Stimulated activated memory B cell treated with anti-CD40 and anti-IgM and Interleukin-4, amounts not matched to agents 10 μg/mL and 1 μg/mL and 100 μg/mL, for 72 hours (primary cell): ENCODE results near the gene AKAP11.
"Not testable (repeated sequence)": the region's sequence is repeated elsewhere in the genome, so short reads cannot be mapped to it uniquely, and the experiment has no call there.

Experiments used
- ATAC-seq: fragments of 150-1000 bp; cut with Tn5 transposase; 2 replicates; pipeline ENCODE4 v1.10.0; 2021
- H3K27ac Mint-ChIP-seq: one replicate; pipeline ENCODE4 v1.8.0; 2022; ENCODE audit warnings: mild to moderate bottlenecking, mixed read lengths
- H3K27me3 Mint-ChIP-seq: one replicate; pipeline ENCODE4 v1.8.0; 2022; ENCODE audit warnings: mixed read lengths
- H3K36me3 Mint-ChIP-seq: one replicate; pipeline ENCODE4 v1.8.0; 2022; ENCODE audit warnings: mixed read lengths
- H3K4me1 Mint-ChIP-seq: one replicate; pipeline ENCODE4 v1.8.0; 2022; ENCODE audit warnings: mixed read lengths
- H3K4me3 Mint-ChIP-seq: one replicate; pipeline ENCODE4 v1.8.0; 2022; ENCODE audit warnings: mild to moderate bottlenecking, moderate library complexity, mixed read lengths
- H3K9me3 Mint-ChIP-seq: one replicate; pipeline ENCODE4 v1.8.0; 2022; ENCODE audit warnings: mixed read lengths

Gene AKAP11, protein sequence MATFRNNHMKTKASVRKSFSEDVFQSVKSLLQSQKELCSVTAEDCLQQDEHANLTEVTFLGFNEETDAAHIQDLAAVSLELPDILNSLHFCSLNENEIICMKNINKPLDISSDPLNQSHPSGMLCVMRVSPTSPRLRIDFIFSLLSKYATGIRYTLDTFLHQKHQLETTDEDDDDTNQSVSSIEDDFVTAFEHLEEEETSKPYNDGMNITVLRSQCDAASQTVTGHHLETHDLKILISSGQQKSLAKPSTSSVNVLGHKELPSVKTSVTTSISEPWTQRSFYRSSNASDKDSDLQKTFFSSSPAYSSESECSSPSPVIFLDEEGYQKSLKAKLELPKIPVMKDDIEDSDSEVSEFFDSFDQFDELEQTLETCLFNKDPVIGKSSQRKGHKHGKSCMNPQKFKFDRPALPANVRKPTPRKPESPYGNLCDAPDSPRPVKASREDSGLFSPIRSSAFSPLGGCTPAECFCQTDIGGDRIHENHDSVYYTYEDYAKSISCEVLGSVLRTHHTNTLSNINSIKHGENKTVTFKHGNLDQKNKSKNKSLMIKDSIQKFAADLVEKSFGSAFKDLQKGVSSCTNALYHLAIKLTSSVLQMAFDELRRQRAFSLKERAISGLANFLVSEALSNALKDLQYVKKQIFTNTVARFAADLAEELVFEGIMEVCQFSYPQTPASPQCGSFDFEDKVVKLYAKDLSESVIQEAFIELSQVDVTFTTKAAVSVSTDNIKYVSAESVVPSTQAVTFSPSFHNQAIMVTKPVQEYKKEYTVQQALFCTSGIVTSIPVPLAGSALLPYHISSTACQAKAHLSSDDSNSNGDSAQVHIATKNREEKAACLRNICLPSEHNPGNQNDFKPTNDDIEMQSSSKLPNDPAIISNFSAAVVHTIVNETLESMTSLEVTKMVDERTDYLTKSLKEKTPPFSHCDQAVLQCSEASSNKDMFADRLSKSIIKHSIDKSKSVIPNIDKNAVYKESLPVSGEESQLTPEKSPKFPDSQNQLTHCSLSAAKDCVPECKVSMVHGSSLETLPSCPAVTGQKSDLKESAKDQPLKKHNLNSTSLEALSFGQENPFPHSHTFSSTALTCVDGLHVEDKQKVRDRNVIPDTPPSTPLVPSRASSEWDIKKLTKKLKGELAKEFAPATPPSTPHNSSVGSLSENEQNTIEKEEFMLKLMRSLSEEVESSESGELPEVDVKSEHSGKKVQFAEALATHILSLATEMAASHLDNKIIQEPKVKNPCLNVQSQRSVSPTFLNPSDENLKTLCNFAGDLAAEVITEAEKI (N-terminal part only)

DNA sequence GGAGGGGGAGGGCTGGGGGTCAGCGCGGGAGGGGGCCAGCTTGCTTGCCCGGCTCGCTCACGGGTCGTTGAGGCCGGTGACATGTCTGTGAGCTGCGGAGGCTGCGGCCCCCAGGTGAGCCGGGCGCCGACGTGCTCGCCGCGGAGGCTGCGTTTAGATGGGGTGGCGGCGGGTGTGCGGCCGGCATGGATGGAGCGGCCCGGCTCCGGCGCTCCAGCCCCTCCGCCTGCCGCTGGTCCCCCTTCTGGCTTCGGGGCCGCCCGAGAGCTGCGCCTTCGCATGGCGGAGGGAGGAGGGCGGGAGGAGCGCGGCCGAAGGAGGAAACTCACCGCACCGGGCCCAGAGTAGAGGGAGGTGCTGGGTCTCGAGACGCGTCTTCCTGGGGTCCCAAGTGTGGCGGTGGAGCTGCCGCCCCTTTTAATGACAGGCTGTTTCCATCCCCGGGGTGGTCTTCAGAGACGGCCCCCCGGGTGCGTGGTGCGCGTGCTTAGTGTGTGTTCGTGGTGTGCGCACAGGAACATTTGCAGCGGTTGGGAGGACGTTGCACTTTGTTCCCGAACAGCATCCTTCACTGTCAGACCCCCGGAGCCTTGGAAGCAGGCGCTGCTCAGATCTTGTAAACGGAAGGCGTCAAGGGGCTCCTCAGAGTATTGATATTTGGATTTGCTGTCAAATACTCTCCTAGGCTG is at the start of gene AKAP11:
AKAP11 (plus strand) TSS at position 38 of the 689 bp plus-strand sequence. CDS start 14,197 bp downstream, outside the sequence.
- ATAC-seq: peak; percentile 58
- no peaks in the 10 kb centered on the region for H3K27me3 Mint-ChIP-seq

DNA sequence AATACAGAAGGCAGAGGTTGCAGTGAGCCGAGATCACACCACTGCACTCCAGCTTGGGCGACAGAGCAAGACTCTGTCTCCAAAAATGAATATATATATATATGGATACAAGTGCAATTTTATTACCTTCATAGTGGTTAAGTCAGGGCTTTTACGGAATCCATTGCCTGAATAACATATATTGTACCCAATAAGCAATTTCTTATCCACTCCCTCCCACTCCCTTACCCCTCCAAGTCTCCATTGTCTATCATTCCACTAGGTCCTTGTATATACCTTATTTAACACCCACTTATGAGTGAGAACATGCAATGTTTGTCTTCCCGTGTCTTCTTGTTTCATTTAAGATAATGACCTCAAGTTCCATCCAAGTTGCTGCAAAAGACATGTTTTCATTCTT is 48.3 kb upstream of the AKAP11 start:
- H3K36me3 Mint-ChIP-seq: peaks cover 4% of the 10 kb centered on the region
- no peak for ATAC-seq
- H3K4me1 Mint-ChIP-seq: peaks cover 6% of the 10 kb centered on the region

More for the DNA sequence above, at the start of gene AKAP11:
- H3K36me3 Mint-ChIP-seq: peaks cover 10% of the 10 kb centered on the region
- H3K4me1 Mint-ChIP-seq: peaks cover 59% of the 10 kb centered on the region
- H3K27ac Mint-ChIP-seq: peak within 1 kb of the TSS; percentile 100
- H3K4me3 Mint-ChIP-seq: peak within 1 kb of the TSS; percentile 97
- H3K9me3 Mint-ChIP-seq: no peaks in the 10 kb centered on the region

DNA sequence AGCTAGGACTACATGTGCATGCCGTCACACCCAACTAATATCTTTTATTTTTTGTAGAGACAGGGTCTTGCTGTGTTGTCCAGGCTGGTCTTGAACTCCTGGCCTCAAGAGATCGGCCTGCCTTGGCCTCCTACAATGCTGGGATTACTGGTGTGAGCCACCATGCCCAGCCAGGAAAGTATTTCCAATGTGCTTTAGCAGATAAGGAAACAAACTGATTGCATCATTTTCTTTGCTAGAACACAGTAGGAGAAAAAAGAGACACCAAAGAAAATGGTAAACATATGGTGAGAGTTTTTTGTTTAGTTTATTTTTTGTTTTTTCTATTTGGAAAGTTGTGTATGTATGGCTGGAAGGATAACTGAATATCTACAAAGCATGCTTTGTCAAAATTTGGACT is 46.9 kb upstream of the AKAP11 start:
- Mint-ChIP-seq H3K4me3 (no peak overlapping the region), H3K27me3 (no peaks in the 10 kb centered on the region), H3K4me1 (peaks cover 10% of the 10 kb centered on the region), H3K9me3 (no peaks in the 10 kb centered on the region), H3K27ac (no peak overlapping the region), H3K36me3 (peaks cover 4% of the 10 kb centered on the region)
- ATAC-seq: no peak

More for the DNA sequence above, 48.3 kb upstream of the AKAP11 start:
- Mint-ChIP-seq H3K9me3 (no peaks in the 10 kb centered on the region), H3K27ac (no peak overlapping the region), H3K4me3 (no peak overlapping the region), H3K27me3 (no peaks in the 10 kb centered on the region)

DNA sequence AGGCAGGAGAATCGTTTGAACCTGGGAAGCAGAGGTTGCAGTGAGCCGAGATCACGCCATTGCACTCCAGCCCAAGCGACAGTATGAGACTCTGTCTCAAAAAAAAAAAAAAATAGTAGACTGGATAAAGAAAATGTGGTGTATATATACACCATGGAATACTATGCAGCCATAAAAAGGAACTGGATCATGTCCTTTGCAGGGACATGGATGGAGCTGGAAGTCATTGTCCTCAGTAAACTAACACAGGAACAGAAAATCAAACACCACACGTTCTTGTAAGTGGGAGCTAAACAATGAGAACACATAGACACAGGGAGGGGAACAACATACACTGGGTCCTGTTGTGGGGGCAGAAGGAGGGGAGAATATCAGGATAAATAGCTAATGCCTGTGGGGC is 45.2 kb upstream of the AKAP11 start:
- H3K4me3 Mint-ChIP-seq, ATAC-seq, H3K4me1 Mint-ChIP-seq, H3K9me3 Mint-ChIP-seq, H3K27ac Mint-ChIP-seq, H3K27me3 Mint-ChIP-seq, H3K36me3 Mint-ChIP-seq: not testable (repeated sequence)

DNA sequence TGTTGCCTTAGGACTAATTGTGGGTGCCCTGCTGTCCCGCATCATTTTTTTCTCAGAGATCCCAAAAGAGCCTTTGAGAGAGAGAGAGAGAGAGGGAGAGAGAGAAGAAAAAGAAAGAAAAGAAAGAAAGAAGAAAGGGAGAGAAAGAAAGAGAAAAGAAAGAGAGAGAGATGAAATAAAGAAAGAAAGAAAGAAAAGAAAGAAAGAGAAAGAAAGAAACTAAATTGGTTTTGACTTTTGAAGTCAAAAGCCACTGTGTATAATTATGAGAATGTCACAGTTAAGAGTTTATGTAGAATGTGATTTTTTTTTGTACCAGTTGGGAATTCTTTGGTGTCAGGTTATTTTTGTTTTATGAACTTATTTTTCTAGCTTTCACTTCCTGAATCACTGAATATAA is 43.4 kb upstream of the AKAP11 start:
- Mint-ChIP-seq H3K4me1 (peaks cover 10% of the 10 kb centered on the region), H3K9me3 (no peaks in the 10 kb centered on the region), H3K36me3 (peaks cover 4% of the 10 kb centered on the region), H3K4me3 (no peak overlapping the region), H3K27ac (no peak overlapping the region), H3K27me3 (no peaks in the 10 kb centered on the region)
- no peak for ATAC-seq

DNA sequence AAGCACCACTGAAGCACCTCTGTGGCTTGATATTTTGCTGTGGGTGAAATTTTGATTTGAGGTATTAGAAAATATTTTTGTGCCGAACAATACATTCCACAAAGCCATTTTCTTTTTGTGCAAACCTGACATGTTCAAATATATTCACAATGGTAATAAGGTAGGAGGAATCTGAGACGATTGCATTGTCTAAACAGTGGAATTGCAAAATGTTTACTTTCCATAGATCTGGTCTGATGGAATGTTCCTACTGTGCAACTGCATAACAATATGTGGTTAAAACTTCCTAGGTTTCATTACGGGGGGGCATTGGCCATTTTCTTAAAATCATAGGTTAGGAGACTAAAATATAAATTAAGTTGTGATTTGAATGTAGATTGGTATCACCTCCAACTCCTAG is 42.7 kb upstream of the AKAP11 start:
- Mint-ChIP-seq H3K4me3 (no peak overlapping the region), H3K36me3 (peaks cover 4% of the 10 kb centered on the region), H3K9me3 (no peaks in the 10 kb centered on the region), H3K4me1 (peaks cover 10% of the 10 kb centered on the region), H3K27ac (no peak overlapping the region), H3K27me3 (no peaks in the 10 kb centered on the region)
- no peak for ATAC-seq

DNA sequence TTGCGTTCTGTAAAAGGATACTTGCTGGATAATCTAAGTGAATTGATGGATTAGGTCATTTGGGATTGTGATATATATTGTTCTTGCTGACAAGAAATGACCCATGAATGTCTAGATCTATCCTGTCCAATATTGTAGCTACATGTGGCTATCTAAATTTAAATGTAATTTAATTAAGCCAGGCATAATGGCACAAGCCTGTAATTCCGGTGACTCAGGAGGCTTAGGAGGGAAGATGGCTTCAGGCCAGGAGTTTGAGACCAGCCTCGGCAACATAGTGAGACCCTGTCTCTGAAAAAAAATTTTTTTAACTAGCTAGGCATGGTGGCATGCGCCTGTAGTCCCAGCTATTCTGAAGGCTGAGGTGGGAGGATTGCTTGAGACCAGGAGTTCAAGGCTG is 39.3 kb upstream of the AKAP11 start:
- Mint-ChIP-seq H3K4me3 (no peak overlapping the region), H3K27ac (no peak overlapping the region), H3K4me1 (peaks cover 10% of the 10 kb centered on the region)

DNA sequence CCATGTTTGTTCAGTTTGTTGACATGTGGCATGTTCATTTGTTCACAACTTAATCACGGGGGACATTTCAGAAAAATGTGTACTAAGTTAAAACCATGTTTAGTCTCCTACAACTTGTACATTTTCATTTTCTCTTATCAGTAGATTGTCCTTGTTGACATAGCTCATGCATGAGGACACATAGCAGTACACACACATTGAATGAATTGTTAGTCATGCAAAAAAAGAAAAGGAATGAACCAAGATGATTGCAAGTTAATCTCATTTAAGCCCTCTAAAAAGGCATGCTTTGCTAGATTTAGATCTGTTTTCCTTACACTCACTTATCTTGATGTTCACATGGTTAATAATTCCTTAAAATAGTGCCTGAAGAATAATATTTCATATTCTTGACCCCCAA is 38.2 kb upstream of the AKAP11 start:
- H3K4me3 Mint-ChIP-seq: no peak overlapping the region
- H3K27ac Mint-ChIP-seq: no peak overlapping the region
- H3K4me1 Mint-ChIP-seq: peaks cover 3% of the 10 kb centered on the region
- ATAC-seq: no peak
- no peaks in the 10 kb centered on the region for H3K9me3 Mint-ChIP-seq
- H3K36me3 Mint-ChIP-seq: no peaks in the 10 kb centered on the region
- H3K27me3 Mint-ChIP-seq: no peaks in the 10 kb centered on the region

More for the DNA sequence above, 39.3 kb upstream of the AKAP11 start:
- ATAC-seq: no peak
- H3K36me3 Mint-ChIP-seq: no peaks in the 10 kb centered on the region
- H3K27me3 Mint-ChIP-seq: no peaks in the 10 kb centered on the region
- H3K9me3 Mint-ChIP-seq: no peaks in the 10 kb centered on the region

DNA sequence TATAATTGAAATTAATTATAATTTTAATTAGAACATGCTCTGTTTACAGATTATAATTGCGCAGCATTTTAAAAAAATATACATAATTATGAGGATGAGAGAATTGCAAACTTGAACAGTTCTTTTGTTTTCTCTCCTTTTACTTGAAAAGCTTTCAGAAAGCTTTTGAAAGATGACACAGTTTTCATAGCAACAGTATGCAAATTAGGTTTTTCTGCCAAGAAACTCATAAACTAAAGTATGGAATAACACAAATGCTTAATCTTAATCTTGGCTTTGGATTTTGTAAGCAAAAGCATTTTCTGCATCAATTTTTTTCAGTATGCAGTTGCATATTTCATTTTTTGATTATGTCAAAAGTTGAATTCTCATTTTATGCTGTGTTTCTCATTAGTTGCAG is 32.8 kb upstream of the AKAP11 start:
- ATAC-seq: no peak
- Mint-ChIP-seq H3K4me1 (no peaks in the 10 kb centered on the region), H3K27ac (no peak overlapping the region), H3K36me3 (no peaks in the 10 kb centered on the region), H3K27me3 (no peaks in the 10 kb centered on the region), H3K4me3 (no peak overlapping the region), H3K9me3 (no peaks in the 10 kb centered on the region)

DNA sequence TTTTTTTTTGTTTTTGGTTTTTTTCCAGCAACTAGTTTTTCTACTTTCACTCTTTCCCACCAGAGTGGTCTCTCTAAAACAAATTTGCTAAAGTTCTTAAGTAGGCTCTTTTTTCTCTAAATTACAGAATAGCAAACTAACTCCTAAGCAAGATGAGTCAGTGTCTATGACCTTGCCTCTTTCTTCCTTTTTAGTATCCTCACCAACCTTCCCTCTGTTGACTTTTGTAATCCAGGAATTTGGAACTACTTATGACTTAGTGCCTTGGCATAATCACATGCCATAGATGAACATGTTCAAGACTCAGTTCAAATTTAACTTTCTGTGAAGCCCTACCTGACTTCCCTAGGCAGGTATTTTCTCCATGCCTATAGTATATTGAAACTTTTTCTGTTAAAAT is 32.3 kb upstream of the AKAP11 start:
- no peak overlapping the region for H3K4me3 Mint-ChIP-seq
- no peaks in the 10 kb centered on the region for H3K36me3 Mint-ChIP-seq
- ATAC-seq: no peak
- H3K9me3 Mint-ChIP-seq: no peaks in the 10 kb centered on the region
- H3K4me1 Mint-ChIP-seq: no peaks in the 10 kb centered on the region
- no peaks in the 10 kb centered on the region for H3K27me3 Mint-ChIP-seq
- H3K27ac Mint-ChIP-seq: no peak overlapping the region

DNA sequence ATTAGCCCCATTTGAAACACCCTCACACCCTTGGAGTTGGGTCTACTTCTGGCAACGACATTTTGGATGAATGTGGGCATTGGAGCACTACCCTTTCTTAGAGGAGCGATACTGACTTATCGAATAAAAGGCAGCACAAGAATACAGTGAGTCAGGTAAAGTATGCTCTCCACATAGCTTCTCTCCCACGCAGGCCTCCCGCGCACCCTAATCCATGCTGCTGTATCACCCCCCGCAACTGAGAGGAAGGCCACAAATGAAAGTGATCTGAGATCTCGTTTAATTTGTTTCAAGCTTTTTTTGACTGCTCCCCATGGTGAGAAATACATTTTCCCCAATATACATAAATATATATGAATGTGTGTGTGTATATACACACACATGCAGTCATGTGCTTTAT is 25.4 kb upstream of the AKAP11 start:
- Mint-ChIP-seq H3K4me3 (no peak overlapping the region), H3K27ac (no peak overlapping the region), H3K9me3 (no peaks in the 10 kb centered on the region), H3K27me3 (no peaks in the 10 kb centered on the region), H3K36me3 (no peaks in the 10 kb centered on the region), H3K4me1 (no peaks in the 10 kb centered on the region)
- ATAC-seq: no peak

DNA sequence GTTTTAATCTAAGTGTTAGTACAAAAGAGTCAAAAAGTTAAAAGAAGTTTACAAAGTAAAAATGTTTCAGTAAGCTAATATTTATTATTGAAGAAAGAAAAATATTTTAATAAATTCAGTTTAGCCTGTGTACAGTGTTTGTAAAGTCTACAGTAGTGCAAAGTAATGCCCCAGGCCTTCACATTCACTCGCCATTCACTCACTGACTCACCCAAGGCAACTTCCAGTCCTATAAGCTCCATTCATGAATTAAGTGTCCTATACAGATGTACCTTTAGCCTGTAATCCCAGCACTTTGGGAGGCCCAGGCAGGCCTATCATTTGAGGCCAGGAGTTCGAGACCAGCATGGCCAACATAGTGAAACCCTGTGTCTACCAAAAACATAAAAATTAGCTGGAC is 24.1 kb upstream of the AKAP11 start:
- ATAC-seq: no peak
- no peaks in the 10 kb centered on the region for H3K36me3 Mint-ChIP-seq
- H3K9me3 Mint-ChIP-seq: no peaks in the 10 kb centered on the region
- H3K4me1 Mint-ChIP-seq: no peaks in the 10 kb centered on the region
- no peaks in the 10 kb centered on the region for H3K27me3 Mint-ChIP-seq
- no peak overlapping the region for H3K27ac Mint-ChIP-seq
- H3K4me3 Mint-ChIP-seq: no peak overlapping the region

DNA sequence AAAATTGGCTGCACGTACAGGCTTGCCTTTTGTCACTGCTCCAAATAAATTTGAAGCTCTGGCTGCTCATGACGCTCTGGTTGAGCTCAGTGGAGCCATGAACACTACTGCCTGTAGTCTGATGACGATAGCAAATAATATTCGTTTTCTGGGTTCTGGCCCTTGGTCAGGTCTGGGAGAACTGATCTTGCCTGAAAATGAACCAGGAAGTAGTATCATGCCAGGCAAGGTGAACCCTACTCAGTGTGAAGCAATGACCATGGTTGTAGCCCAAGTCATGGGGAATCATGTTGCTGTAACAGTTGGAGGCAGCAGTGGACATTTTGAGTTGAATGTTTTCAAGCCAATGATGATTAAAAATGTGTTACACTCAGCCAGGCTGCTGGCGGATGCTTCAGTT is 16.1 kb upstream of the AKAP11 start:
- ATAC-seq: no peak
- peaks cover 6% of the 10 kb centered on the region for H3K36me3 Mint-ChIP-seq
- H3K27ac Mint-ChIP-seq: no peak overlapping the region
- H3K27me3 Mint-ChIP-seq: no peaks in the 10 kb centered on the region
- no peaks in the 10 kb centered on the region for H3K9me3 Mint-ChIP-seq
- H3K4me3 Mint-ChIP-seq: no peak overlapping the region
- no peaks in the 10 kb centered on the region for H3K4me1 Mint-ChIP-seq

DNA sequence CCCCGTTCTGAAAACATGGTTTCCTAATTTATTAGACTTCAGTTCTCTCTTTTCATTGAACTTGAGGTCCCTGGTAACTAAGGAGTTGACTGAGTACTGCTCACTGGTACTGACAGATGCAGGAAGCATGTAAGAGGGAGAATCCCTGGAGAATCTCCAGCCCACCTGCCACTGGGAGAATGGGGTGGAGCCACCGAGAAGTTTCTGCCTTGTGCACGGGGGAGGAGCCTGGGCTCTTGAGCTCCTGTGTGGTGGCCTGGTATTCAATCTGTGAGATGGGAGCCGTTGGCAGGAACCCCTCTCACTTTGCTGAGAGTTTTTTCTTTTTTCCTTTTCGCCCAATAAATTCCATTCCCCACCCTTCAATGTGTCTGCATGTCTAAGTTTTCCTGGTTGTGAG is 13.2 kb upstream of the AKAP11 start:
- H3K9me3 Mint-ChIP-seq: no peaks in the 10 kb centered on the region
- ATAC-seq: no peak
- no peak overlapping the region for H3K4me3 Mint-ChIP-seq
- no peaks in the 10 kb centered on the region for H3K27me3 Mint-ChIP-seq
- H3K4me1 Mint-ChIP-seq: no peaks in the 10 kb centered on the region
- H3K27ac Mint-ChIP-seq: no peak overlapping the region
- peaks cover 6% of the 10 kb centered on the region for H3K36me3 Mint-ChIP-seq

DNA sequence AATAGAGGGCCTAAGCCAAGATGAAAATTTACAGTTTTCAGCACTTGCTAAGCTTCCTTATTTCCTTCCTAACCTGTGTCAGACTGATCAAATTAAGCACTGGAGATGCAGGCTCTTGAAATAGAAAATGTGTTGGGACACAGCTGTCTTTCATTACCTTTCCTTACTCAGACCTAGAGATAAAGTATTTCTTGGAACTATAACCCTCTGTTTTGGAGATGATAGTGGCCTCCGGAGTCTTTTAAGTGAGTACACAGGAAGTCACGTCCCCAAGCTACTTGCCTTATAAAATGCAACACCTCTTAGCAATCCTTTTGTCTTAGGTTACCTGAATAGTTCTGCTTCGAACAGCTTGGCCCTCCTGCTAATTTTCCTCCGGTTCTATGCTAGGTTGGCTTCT is 12.4 kb upstream of the AKAP11 start:
- H3K27ac Mint-ChIP-seq: no peak overlapping the region
- no peaks in the 10 kb centered on the region for H3K4me1 Mint-ChIP-seq
- no peak overlapping the region for H3K4me3 Mint-ChIP-seq
- no peaks in the 10 kb centered on the region for H3K9me3 Mint-ChIP-seq
- peaks cover 6% of the 10 kb centered on the region for H3K36me3 Mint-ChIP-seq
- H3K27me3 Mint-ChIP-seq: no peaks in the 10 kb centered on the region
- no peak for ATAC-seq
